NCI-H526 (cell line): ENCODE results near the gene GPR155.
"Not testable (repeated sequence)": the region's sequence is repeated elsewhere in the genome, so short reads cannot be mapped to it uniquely, and the experiment has no call there.

Experiments used
- DNase-seq, 2 experiments: peaks; one replicate each; lab custom pipeline; 2025; lab: John Stamatoyannopoulos, UW

GPR155 gene

GRCh38 chr2:174490051-174490450 lies 3.2 kb upstream of the GPR155 start:
- no peak for DNase-seq

- DNase-seq: not testable (repeated sequence)
These were observed 2.7 kb upstream of the GPR155 start for GRCh38 chr2:174489520-174489919.

GRCh38 chr2:174487820-174488162 lies 962 bp upstream of the GPR155 start:
- DNase-seq: no peak

GRCh38 chr2:174487108-174487819 lies 435 bp upstream of the GPR155 start:
- DNase-seq: peak; percentile 90 to 99

- peak in 1 of 2 experiments; percentile 45 for DNase-seq
These were observed 854 bp downstream of the GPR155 start for GRCh38 chr2:174485788-174486562.

GRCh38 chr2:174485045-174485444 lies 1.8 kb downstream of the GPR155 start:
- DNase-seq: not testable (repeated sequence)

GRCh38 chr2:174484573-174484972 lies 2.3 kb downstream of the GPR155 start:
- DNase-seq: no peak

GRCh38 chr2:174482854-174483253 lies 4.0 kb downstream of the GPR155 start:
- no peak for DNase-seq

- DNase-seq: no peak
These were observed 9.1 kb downstream of the GPR155 start for GRCh38 chr2:174477759-174478158.

- DNase-seq: no peak
These were observed 13.0 kb downstream of the GPR155 start for GRCh38 chr2:174473796-174474195.

GRCh38 chr2:174465327-174465726 lies 21.5 kb downstream of the GPR155 start:
- DNase-seq: peak in 1 of 2 experiments; percentile 4

GRCh38 chr2:174461221-174461620 lies 25.6 kb downstream of the GPR155 start:
- no peak for DNase-seq

- DNase-seq: no peak
These were observed 32.3 kb downstream of the GPR155 start for GRCh38 chr2:174454566-174454965.

- no peak for DNase-seq
These were observed 36.6 kb downstream of the GPR155 start for GRCh38 chr2:174450021-174450816.

- no peak for DNase-seq
These were observed 37.8 kb downstream of the GPR155 start for GRCh38 chr2:174449033-174449432.

- no peak for DNase-seq
These were observed 40.3 kb downstream of the GPR155 start for GRCh38 chr2:174446531-174446930.

GRCh38 chr2:174445248-174445647 lies 41.6 kb downstream of the GPR155 start:
- no peak for DNase-seq

GRCh38 chr2:174444761-174445160 lies 42.1 kb downstream of the GPR155 start:
- no peak for DNase-seq

- DNase-seq: peak in 1 of 2 experiments; percentile 1
These were observed 44.0 kb downstream of the GPR155 start for GRCh38 chr2:174442546-174443510.

- DNase-seq: no peak
These were observed 46.9 kb downstream of the GPR155 start for GRCh38 chr2:174439950-174440349.

- no peak for DNase-seq
These were observed 47.5 kb downstream of the GPR155 start for GRCh38 chr2:174439323-174439722.
